GM18907 (cell line): ENCODE measurements around the gene ZNF687.
"Not testable (repeated sequence)": the region's sequence is repeated elsewhere in the genome, so short reads cannot be mapped to it uniquely, and the experiment has no call there.

Experiments used
- ATAC-seq: cut with Tn5 transposase; IDR thresholded peaks from one replicate; pipeline ENCODE4 v1.9.1; 2021; ENCODE audit warnings: mild to moderate bottlenecking, moderate library complexity; ENCODE audit not compliant: unreplicated experiment

ZNF687 gene

GRCh38 chr1:151275341-151275740, 6.8 kb upstream of the ZNF687 start:
- not testable (repeated sequence) for ATAC-seq

GRCh38 chr1:151277249-151277648, 4.8 kb upstream of the ZNF687 start:
- ATAC-seq = no peak

GRCh38 chr1:151281225-151281968, 702 bp upstream of the ZNF687 start:
- ATAC-seq = peak; percentile 35

GRCh38 chr1:151282883-151283725, 1.0 kb downstream of the ZNF687 start:
- no peak for ATAC-seq

GRCh38 chr1:151284013-151284577, 2.0 kb downstream of the ZNF687 start:
- ATAC-seq = no peak

- ATAC-seq = no peak
Measured at GRCh38 chr1:151286619-151287340, 4.7 kb downstream of the ZNF687 start.

GRCh38 chr1:151287341-151287699, 5.2 kb downstream of the ZNF687 start:
- ATAC-seq = no peak

- no peak for ATAC-seq
Measured at GRCh38 chr1:151287767-151288500, 5.8 kb downstream of the ZNF687 start.

GRCh38 chr1:151288502-151288901, 6.4 kb downstream of the ZNF687 start:
- no peak for ATAC-seq

GRCh38 chr1:151289080-151289935, 7.2 kb downstream of the ZNF687 start:
- no peak for ATAC-seq

GRCh38 chr1:151289991-151290708, 8.1 kb downstream of the ZNF687 start:
- ATAC-seq = no peak

GRCh38 chr1:151290709-151291303, 8.7 kb downstream of the ZNF687 start:
- ATAC-seq = no peak

- ATAC-seq = no peak
Measured at GRCh38 chr1:151292207-151293030, 10.3 kb downstream of the ZNF687 start.

GRCh38 chr1:151293093-151293492, 11.0 kb downstream of the ZNF687 start:
- ATAC-seq = no peak

GRCh38 chr1:151294742-151295462, 12.8 kb downstream of the ZNF687 start:
- ATAC-seq = no peak

- ATAC-seq = no peak
Measured at GRCh38 chr1:151309811-151310323, 27.8 kb downstream of the ZNF687 start.

- no peak for ATAC-seq
Measured at GRCh38 chr1:151311011-151311410, 28.9 kb downstream of the ZNF687 start.
